ENCODE data around the gene CNOT11.
"Not testable (repeated sequence)": the region's sequence is repeated elsewhere in the genome, so short reads cannot be mapped to it uniquely, and the experiment has no call there.

CNOT11 gene

GRCh38 chr2:101311696-101312017 lies 59.0 kb downstream of the CNOT11 start:
- no peak for DNase-seq

- DNase-seq, result not testable (repeated sequence)
Measured at GRCh38 chr2:101316568-101316967, 63.9 kb downstream of the CNOT11 start.

Data from NCI-H187 (cell line).